Measurements from ENCODE around the gene GMDS.

GMDS gene

GRCh38 chr6:1724616-1725015 lies 520.8 kb downstream of the GMDS start:
- no peak for DNase-seq

GRCh38 chr6:1724124-1724523 lies 521.3 kb downstream of the GMDS start:
- DNase-seq, result peak; percentile 43

- DNase-seq, result no peak
Measured at GRCh38 chr6:1722801-1723200, 522.6 kb downstream of the GMDS start.

GRCh38 chr6:1720620-1721322 lies 524.6 kb downstream of the GMDS start:
- DNase-seq, result no peak

GRCh38 chr6:1719922-1720321 lies 525.5 kb downstream of the GMDS start:
- DNase-seq, result no peak

GRCh38 chr6:1716868-1717267 lies 528.5 kb downstream of the GMDS start:
- no peak for DNase-seq

- no peak for DNase-seq
Measured at GRCh38 chr6:1716396-1716795, 529.0 kb downstream of the GMDS start.

- no peak for DNase-seq
Measured at GRCh38 chr6:1715336-1715735, 530.1 kb downstream of the GMDS start.

GRCh38 chr6:1714654-1715053 lies 530.8 kb downstream of the GMDS start:
- no peak for DNase-seq

GRCh38 chr6:1713016-1713600 lies 532.3 kb downstream of the GMDS start:
- no peak for DNase-seq

GRCh38 chr6:1712451-1712850 lies 533.0 kb downstream of the GMDS start:
- no peak for DNase-seq

GRCh38 chr6:1711136-1711535 lies 534.3 kb downstream of the GMDS start:
- DNase-seq, result no peak

GRCh38 chr6:1709234-1709641 lies 536.2 kb downstream of the GMDS start:
- DNase-seq, result no peak

- no peak for DNase-seq
Measured at GRCh38 chr6:1708820-1709219, 536.6 kb downstream of the GMDS start.

GRCh38 chr6:1708122-1708521 lies 537.3 kb downstream of the GMDS start:
- no peak for DNase-seq

- DNase-seq, result no peak
Measured at GRCh38 chr6:1705630-1706029, 539.8 kb downstream of the GMDS start.

GRCh38 chr6:1705183-1705582 lies 540.2 kb downstream of the GMDS start:
- no peak for DNase-seq

GRCh38 chr6:1704711-1705110 lies 540.7 kb downstream of the GMDS start:
- no peak for DNase-seq

GRCh38 chr6:1703923-1704322 lies 541.5 kb downstream of the GMDS start:
- DNase-seq, result no peak

GRCh38 chr6:1703091-1703855 lies 542.1 kb downstream of the GMDS start:
- no peak for DNase-seq

GRCh38 chr6:1702580-1703051 lies 542.8 kb downstream of the GMDS start:
- no peak for DNase-seq

GRCh38 chr6:1701668-1702353 lies 543.6 kb downstream of the GMDS start:
- no peak for DNase-seq

GRCh38 chr6:1700278-1700967 lies 545.0 kb downstream of the GMDS start:
- no peak for DNase-seq

All from NCI-H1436 treated with DMSO at 0.1 percent for 48 hours (cell line).